Large intestine (tissue), 3 donors: Measurements from ENCODE around the gene UGT1A10. TPM values are rescaled to one million over a fixed set of nuclear protein-coding genes. Genes with fewer than 3 reads are reported as not detected.
A peak's percentile ranks its signal among the peaks of the same experiment; 100 is the strongest.

ENCODE experiments used
- DNase-seq, 2 donors: peaks; one replicate each; pipeline versions ENCODE4 v3.0.0 to v3.0.0-alpha.2; 2013
- H3K27ac ChIP-seq: one replicate; pipeline ENCODE4 v1.5.1; 2013; ENCODE audit warnings: low read length
- H3K27me3 ChIP-seq: 2 replicates; pipeline ENCODE4 v1.6.1; 2013; ENCODE audit warnings: low read length; ENCODE audit not compliant: control insufficient read depth, insufficient read depth
- H3K36me3 ChIP-seq: 2 replicates; pipeline ENCODE4 v1.6.1; 2013; ENCODE audit warnings: low read length; ENCODE audit not compliant: control insufficient read depth, insufficient read depth
- H3K4me1 ChIP-seq: one replicate; pipeline ENCODE4 v1.6.1; 2013; ENCODE audit warnings: low read length; ENCODE audit not compliant: control insufficient read depth, insufficient read depth
- H3K4me3 ChIP-seq: one replicate; pipeline ENCODE4 v1.5.1; 2013; ENCODE audit warnings: low read length
- H3K9me3 ChIP-seq: one replicate; pipeline ENCODE4 v1.6.1; 2013; ENCODE audit warnings: mild to moderate bottlenecking, low read depth, low read length, moderate library complexity; ENCODE audit not compliant: control insufficient read depth
- WGBS: methylation state at CpG from one replicate; pipeline ENCODE4 v1.1.5; 2013; ENCODE audit warnings: low lambda C conversion rate; ENCODE audit not compliant: insufficient coverage; 5-methylcytosine and 5-hydroxymethylcytosine counted together
- polyA plus RNA-seq: library from polyadenylated mRNA; unstranded; fragments of 120-200 nt; gene quantifications from one replicate; pipeline ENCODE4 v1.2.1, GENCODE V29; 2013

UGT1A10 gene
- polyA plus RNA-seq, 1 donor: 0.06 TPM

DNA sequence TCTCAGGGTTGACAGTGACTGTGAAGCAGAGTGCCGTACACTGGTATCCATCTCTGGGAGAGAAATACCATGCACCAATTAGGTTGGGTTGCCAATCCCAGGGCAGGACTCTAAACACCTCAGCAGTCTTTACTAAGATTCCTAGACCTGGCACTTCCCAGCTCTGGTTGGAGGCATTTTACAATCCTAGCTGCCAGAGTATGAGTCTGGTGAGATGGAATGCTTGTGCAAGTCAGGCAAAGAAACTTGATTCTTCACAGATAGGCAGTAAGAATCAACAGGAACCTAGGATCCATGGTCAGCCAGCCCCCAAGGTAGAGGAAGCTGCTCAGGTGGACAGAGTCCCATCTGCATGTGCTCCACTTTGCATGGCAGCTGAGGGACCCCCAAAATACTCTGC is 70.5 kb downstream of the UGT1A10 start:
- no peak overlapping the region for H3K27ac ChIP-seq
- no peak for DNase-seq
- no CpG with 5 or more reads among the region's 1 CpG for WGBS

DNA sequence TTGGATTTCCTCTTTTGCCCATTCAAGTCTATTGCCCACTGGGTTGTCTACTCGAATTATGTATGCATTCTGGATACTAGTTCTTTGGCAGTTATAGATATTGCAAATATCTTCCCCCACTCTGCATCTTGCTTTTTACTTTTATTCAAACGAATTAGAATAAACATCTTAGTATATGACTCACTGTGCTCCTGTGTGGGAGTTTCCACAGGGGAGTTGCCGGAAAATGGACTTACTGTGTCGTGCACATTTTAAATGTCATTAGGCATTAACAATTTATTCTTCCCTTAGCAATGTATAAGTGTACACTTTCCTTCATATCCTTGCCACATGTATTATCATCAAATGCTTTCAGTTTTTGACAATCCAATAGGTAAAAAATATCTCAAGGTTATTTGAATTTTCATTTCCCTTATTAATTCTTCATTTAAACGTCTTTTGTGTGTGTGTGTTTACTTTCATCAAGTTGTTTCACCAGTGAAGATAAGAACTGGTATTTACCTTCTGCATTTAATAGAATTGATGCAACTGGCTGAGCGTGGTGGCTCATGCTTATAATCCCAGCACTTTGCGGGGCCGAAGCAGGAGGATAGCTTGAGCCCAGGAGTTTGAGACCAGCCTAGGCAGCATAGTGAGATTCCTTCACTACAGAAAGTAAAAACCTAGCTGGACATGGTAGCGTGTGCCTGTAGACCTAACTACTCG is 71.8 kb downstream of the UGT1A10 start:
- DNase-seq: no peak
- no peaks in the 10 kb centered on the region for H3K36me3 ChIP-seq
- WGBS: 56% methylated on average over 2 of the region's 10 CpGs

More for the DNA sequence above, 70.5 kb downstream of the UGT1A10 start:
- peaks cover 12% of the 10 kb centered on the region for H3K4me1 ChIP-seq
- H3K4me3 ChIP-seq: no peak overlapping the region
- H3K27me3 ChIP-seq: no peaks in the 10 kb centered on the region
- H3K9me3 ChIP-seq: no peaks in the 10 kb centered on the region
- no peaks in the 10 kb centered on the region for H3K36me3 ChIP-seq

DNA sequence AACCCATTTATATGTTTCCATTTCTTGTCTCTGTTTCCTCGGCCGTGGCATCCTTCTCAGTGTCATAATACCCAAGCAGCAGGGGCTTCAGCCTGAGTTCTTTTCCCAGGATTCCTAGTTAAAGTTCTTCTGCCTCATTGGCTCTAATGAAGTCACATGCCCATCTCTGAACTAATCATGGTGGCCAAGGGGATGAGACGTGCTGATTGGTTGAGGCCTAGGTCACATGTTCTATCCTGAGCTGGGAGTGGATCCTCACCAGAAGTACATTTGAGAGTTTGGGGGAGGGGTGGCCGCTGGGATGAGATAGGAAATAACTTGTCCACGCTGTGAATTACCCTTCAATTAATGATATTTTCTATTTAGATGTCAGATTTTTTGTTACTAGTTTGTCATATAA is 72.7 kb downstream of the UGT1A10 start:
- Histone ChIP-seq H3K4me3 (no peak overlapping the region), H3K27me3 (no peaks in the 10 kb centered on the region), H3K9me3 (no peaks in the 10 kb centered on the region), H3K36me3 (no peaks in the 10 kb centered on the region), H3K4me1 (peaks cover 26% of the 10 kb centered on the region), H3K27ac (no peak overlapping the region)
- no peak for DNase-seq
- whole genome bisulfite sequencing: no CpG with 5 or more reads among the region's 5 CpGs

More for the DNA sequence above, 71.8 kb downstream of the UGT1A10 start:
- Histone ChIP-seq H3K4me3 (no peak overlapping the region), H3K9me3 (no peaks in the 10 kb centered on the region), H3K4me1 (peaks cover 25% of the 10 kb centered on the region), H3K27me3 (no peaks in the 10 kb centered on the region), H3K27ac (no peak overlapping the region)

DNA sequence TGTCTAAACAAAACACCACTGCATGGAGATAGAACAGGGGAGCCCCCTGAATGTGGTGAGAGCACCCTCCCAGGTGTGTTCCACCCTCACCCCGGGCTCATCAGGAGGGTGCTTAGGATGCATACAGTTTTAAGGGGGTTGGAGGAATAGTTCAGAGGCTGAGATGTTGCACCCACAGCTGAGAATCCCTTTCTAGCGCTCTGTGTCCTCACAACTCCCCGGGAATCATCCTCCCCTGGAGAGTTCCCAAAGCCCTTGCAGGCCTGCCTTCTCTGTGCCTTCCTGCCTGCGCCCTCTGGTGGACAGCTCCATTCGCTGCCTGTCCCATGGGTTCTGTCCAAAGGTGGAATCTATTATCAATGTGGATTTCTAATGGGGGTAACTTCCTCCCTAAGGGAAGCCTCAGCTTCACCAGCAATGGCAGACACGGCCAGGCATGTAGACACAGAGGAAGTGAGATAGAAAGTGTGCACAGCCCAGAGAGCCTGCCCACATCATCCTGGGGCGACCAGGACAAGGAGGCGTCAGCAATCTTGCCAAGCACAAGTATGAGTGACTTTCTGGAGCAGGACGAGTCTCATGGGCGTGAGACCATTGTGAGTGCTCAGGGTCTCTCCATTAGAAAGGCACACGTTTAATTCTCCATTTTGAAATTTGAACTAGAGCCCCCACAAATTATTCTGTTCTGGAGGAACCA is 75.2 kb downstream of the UGT1A10 start:
- H3K9me3 ChIP-seq: no peaks in the 10 kb centered on the region
- no CpG with 5 or more reads among the region's 11 CpGs for WGBS
- no peak overlapping the region for H3K4me3 ChIP-seq
- H3K27me3 ChIP-seq: no peaks in the 10 kb centered on the region
- no peaks in the 10 kb centered on the region for H3K36me3 ChIP-seq
- peak; percentile 56 to 68 for DNase-seq
- H3K4me1 ChIP-seq: peaks cover 20% of the 10 kb centered on the region
- H3K27ac ChIP-seq: no peak overlapping the region

DNA sequence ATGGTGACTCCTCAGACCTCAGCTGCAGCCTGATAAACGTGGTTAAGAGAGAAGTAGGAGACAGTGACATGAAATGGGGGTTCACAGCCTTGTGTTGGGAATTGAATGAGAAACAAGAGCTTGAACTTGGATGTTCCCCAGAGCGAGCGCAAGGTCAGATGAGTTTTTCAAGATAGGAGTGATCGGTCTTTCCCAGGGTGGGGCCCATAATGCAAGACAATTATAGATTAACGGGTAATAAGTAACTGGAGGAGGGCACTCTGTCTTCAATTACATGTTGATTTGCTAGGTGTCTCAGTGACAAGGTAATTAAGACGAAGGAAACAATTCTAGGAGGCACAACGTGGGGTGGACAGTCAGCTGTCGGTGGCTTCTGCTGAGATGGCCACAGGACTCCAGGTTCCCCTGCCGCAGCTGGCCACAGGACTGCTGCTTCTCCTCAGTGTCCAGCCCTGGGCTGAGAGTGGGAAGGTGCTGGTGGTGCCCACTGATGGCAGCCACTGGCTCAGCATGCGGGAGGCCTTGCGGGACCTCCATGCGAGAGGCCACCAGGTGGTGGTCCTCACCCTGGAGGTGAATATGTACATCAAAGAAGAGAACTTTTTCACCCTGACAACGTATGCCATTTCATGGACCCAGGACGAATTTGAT is 76.5 kb downstream of the UGT1A10 start, which contains the start of gene UGT1A5:
Gene UGT1A5, plus strand, starts transcription at position 297 of the 651 bp plus-strand sequence. Its CDS starts 85 bp downstream, at position 382.
- Histone ChIP-seq H3K4me3 (no peak within 1 kb of the TSS), H3K9me3 (no peaks in the 10 kb centered on the region), H3K27ac (no peak within 1 kb of the TSS), H3K4me1 (peaks cover 16% of the 10 kb centered on the region), H3K27me3 (no peaks in the 10 kb centered on the region), H3K36me3 (no peaks in the 10 kb centered on the region)
- peak; percentile 35 to 65 for DNase-seq
- 100% methylated on average over 1 of the region's 14 CpGs for WGBS

DNA sequence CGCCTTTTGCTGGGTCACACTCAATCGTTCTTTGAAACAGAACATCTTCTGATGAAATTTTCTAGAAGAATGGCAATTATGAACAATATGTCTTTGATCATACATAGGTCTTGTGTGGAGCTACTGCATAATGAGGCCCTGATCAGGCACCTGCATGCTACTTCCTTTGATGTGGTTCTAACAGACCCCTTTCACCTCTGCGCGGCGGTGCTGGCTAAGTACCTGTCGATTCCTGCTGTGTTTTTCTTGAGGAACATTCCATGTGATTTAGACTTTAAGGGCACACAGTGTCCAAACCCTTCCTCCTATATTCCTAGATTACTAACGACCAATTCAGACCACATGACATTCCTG is 77.0 kb downstream of the UGT1A10 start:
- Histone ChIP-seq H3K27me3 (no peaks in the 10 kb centered on the region), H3K36me3 (no peaks in the 10 kb centered on the region), H3K27ac (no peak overlapping the region), H3K4me3 (no peak overlapping the region), H3K4me1 (peaks cover 16% of the 10 kb centered on the region), H3K9me3 (no peaks in the 10 kb centered on the region)
- no peak for DNase-seq
- 85% methylated on average over 2 of the region's 7 CpGs for WGBS

DNA sequence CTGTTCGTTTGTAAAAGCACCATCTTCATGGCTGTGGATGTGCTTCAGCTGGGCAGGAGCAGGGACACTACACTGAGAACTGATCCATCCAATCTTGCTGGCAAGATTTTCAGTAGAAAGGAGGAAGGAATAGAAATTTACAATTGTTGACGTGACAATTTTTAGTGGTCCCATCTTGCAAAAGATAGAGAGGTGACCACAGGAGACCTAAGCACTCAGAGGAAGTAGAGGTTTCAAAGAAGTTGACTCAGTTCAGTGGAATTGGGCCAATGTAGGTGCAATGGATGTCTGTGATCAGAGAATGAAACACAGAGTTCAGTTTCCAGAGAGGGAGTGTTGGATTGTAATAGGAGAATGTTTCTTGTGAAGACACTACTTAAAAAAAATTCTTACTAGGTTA is 77.9 kb downstream of the UGT1A10 start:
- H3K27me3 ChIP-seq: no peaks in the 10 kb centered on the region
- no peak overlapping the region for H3K4me3 ChIP-seq
- no peak overlapping the region for H3K27ac ChIP-seq
- DNase-seq: no peak
- H3K9me3 ChIP-seq: no peaks in the 10 kb centered on the region
- H3K36me3 ChIP-seq: no peaks in the 10 kb centered on the region
- H3K4me1 ChIP-seq: peaks cover 16% of the 10 kb centered on the region
- 80% methylated on average over 1 of the region's 2 CpGs for WGBS

DNA sequence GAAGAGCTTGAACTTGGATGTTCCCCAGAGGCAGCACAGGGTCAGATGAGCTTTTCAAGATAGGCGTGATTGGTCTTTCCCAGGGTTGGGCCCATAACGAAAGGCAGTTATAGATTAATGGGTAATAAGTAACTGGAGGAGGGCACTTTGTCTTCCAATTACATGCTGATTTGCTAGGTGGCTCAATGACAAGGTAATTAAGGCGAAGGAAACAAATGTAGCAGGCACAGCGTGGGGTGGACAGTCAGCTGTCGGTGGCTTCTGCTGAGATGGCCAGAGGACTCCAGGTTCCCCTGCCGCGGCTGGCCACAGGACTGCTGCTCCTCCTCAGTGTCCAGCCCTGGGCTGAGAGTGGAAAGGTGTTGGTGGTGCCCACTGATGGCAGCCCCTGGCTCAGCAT is 82.3 kb downstream of the UGT1A10 start, which contains the start of gene UGT1A4:
Gene UGT1A4, plus strand, starts transcription at position 185 of the 400 bp plus-strand sequence. Its CDS starts 85 bp downstream, at position 270.
- DNase-seq: peak in 1 of 2 donors; percentile 45
- no CpG with 5 or more reads among the region's 7 CpGs for WGBS

DNA sequence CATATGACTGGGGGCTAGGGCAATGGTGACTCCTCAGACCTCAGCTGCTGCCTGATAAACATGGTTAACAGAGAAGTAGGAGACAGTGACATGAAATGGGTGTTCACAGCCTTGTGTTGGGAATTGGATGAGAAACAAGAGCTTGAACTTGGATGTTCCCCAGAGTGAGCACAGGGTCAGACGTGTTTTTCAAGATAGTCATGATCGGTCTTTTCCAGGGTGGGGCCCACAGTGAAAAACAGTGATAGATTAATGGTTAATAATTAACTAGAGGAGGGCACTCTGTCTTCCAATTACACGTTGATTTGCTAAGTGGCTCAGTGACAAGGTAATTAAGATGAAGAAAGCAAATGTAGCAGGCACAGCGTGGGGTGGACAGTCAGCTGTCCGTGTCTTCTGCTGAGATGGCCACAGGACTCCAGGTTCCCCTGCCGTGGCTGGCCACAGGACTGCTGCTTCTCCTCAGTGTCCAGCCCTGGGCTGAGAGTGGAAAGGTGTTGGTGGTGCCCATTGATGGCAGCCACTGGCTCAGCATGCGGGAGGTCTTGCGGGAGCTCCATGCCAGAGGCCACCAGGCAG is 92.6 kb downstream of the UGT1A10 start, which contains the start of gene UGT1A3:
Gene UGT1A3, plus strand, starts transcription at position 320 of the 579 bp plus-strand sequence. Its CDS starts 85 bp downstream, at position 405.
- WGBS: 37% methylated on average over 2 of the region's 8 CpGs

More for the DNA sequence above, 82.3 kb downstream of the UGT1A10 start, which contains the start of gene UGT1A4:
- Histone ChIP-seq H3K27me3 (no peaks in the 10 kb centered on the region), H3K36me3 (no peaks in the 10 kb centered on the region), H3K9me3 (no peaks in the 10 kb centered on the region), H3K4me1 (no peaks in the 10 kb centered on the region), H3K27ac (no peak within 1 kb of the TSS), H3K4me3 (no peak within 1 kb of the TSS)

More for the DNA sequence above, 92.6 kb downstream of the UGT1A10 start, which contains the start of gene UGT1A3:
- Histone ChIP-seq H3K4me3 (no peak within 1 kb of the TSS), H3K27ac (no peak within 1 kb of the TSS), H3K4me1 (no peaks in the 10 kb centered on the region), H3K27me3 (no peaks in the 10 kb centered on the region), H3K36me3 (no peaks in the 10 kb centered on the region), H3K9me3 (peaks cover 6% of the 10 kb centered on the region)
- DNase-seq: peak in 1 of 2 donors; percentile 50
